ENCODE results near the gene MARK1. TPM values are rescaled to one million over a fixed set of nuclear protein-coding genes. Genes with fewer than 3 reads are reported as not detected.

MARK1 gene
- total and polyA plus RNA-seq, 2 of the 13 experiments (the other 11 are each of a cell fraction or from before 2014, with no cell fraction given): not detected

DNA sequence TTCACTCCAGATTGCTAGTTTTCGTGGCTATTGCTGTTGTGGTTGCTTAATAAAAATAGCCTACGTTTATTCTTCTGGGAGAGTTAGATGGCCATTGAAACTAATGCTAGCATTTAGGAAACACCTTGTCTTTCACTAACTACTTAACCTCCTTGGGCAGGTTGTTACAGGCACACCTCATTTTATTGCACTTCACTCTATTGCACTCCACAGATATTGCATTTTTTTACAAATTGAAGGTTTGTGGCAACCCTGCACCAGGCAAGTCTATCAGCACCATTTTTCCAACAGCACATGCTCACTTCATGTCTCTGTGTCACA is 11.3 kb upstream of the MARK1 start (continued):
- no peak for TF ChIP-seq GPBP1L1 (CRISPR knock-in tag; IDR thresholded peaks at IDR 0.05)

- in situ Hi-C loops (cut with HindIII; ENCODE audit: extremely low pct_ligation_motif_present, low pct_unique_long_range_greater_than_20kb): no loop called here
These were observed 6.2 kb upstream of the MARK1 start for GRCh38 chr1:220521778-220522177.

More at GRCh38 chr1:220521778-220522177, 6.2 kb upstream of the MARK1 start:
- Histone ChIP-seq H3K9ac (ENCODE audit: insufficient read depth, low read depth, low read length) (no peak overlapping the region), H3K4me1 (ENCODE audit: insufficient read depth, low read length) (no peaks in the 10 kb centered on the region), H3K4me2 (ENCODE audit: low read depth, low read length) (no peak overlapping the region), H2AFZ (ENCODE audit: low read length) (no peak overlapping the region), H3K4me3 (replicated peaks in 1 of 3; ENCODE audit: insufficient read depth in 1 of 3, low read depth in 2 of 3, low read length in 3 of 3) (no peak overlapping the region), H3K79me2 (ENCODE audit: insufficient read depth, low read length) (no peaks in the 10 kb centered on the region), H4K20me1 (ENCODE audit: insufficient read depth, low read length) (no peaks in the 10 kb centered on the region), H3K27me3 (ENCODE audit: control insufficient read depth in 1 of 2, insufficient read depth in 2 of 2, low read length in 2 of 2) (peaks cover 0 to 8% of the 10 kb centered on the region in 2 experiments; a peak in 2 of 5 replicates), H3K9me3 (ENCODE audit: low read length) (no peaks in the 10 kb centered on the region), H3K36me3 (replicated peaks in 1 of 2; ENCODE audit: control insufficient read depth in 1 of 2, insufficient read depth in 2 of 2, low read length in 2 of 2) (no peaks in the 10 kb centered on the region), H3K27ac (ENCODE audit: extremely low read length, insufficient read depth, low read length) (no peak overlapping the region)
- POLR2A ChIA-PET: no interaction called here
- CTCF ChIA-PET (ENCODE audit: low intra/inter-chr PET ratio, low total read pairs): no interaction called here
- ATAC-seq (no peak), DNase-seq (ENCODE audit: low spot score) (no peak), FAIRE-seq (no peak)
- intact Hi-C loops (cut with micrococcal nuclease; ENCODE audit: unreplicated experiment): no loop called here
- TF ChIP-seq, protein P1, sequence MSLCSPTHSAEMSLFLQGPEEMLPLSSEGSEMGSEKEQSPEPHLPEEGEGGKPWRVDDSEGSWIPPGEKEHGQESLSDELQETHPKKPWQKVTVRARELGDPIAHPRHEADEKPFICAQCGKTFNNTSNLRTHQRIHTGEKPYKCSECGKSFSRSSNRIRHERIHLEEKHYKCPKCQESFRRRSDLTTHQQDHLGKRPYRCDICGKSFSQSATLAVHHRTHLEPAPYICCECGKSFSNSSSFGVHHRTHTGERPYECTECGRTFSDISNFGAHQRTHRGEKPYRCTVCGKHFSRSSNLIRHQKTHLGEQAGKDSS (CRISPR knock-in tag; IDR thresholded peaks at IDR 0.05; ENCODE audit: borderline replicate concordance, low read depth): no peak
- TF ChIP-seq ZNF878 (CRISPR knock-in tag; IDR thresholded peaks at IDR 0.05): no peak
- TF ChIP-seq NFIB (CRISPR knock-in tag; IDR thresholded peaks at IDR 0.05; ENCODE audit: borderline replicate concordance): no peak
- TF ChIP-seq BHLHE40 (IDR thresholded peaks at IDR 0.05; ENCODE audit: low read length): no peak
- TF ChIP-seq, protein P2, sequence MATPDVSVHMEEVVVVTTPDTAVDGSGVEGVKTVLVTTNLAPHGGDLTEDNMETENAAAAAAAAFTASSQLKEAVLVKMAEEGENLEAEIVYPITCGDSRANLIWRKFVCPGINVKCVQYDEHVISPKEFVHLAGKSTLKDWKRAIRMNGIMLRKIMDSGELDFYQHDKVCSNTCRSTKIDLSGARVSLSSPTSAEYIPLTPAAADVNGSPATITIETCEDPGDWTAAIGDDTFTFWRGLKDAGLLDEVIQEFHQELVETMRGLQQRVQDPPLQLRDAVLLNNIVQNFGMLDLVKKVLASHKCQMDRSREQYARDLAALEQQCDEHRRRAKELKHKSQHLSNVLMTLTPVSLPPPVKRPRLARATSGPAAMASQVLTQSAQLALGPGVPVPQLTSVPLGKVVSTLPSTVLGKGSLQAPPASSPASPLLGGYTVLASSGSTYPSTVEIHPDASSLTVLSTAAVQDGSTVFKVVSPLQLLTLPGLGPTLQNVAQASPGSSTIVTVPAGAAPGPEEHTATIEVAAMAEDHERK (CRISPR knock-in tag; IDR thresholded peaks at IDR 0.05; ENCODE audit: low read depth): no peak
- no peak for TF ChIP-seq TARDBP (CRISPR knock-in tag; IDR thresholded peaks at IDR 0.05)
- TF ChIP-seq HHEX (CRISPR knock-in tag; IDR thresholded peaks at IDR 0.05): no peak
- TF ChIP-seq ERF (CRISPR knock-in tag; IDR thresholded peaks at IDR 0.05): no peak
- no peak for TF ChIP-seq ZNF619 (CRISPR knock-in tag; IDR thresholded peaks at IDR 0.05)
- TF ChIP-seq ZNF597 (CRISPR knock-in tag; IDR thresholded peaks at IDR 0.05): no peak
- TF ChIP-seq RORA (CRISPR knock-in tag; IDR thresholded peaks at IDR 0.05): no peak
- TF ChIP-seq HNRNPL (IDR thresholded peaks at IDR 0.05; ENCODE audit: low read depth, low read length): no peak
- TF ChIP-seq, protein P3, sequence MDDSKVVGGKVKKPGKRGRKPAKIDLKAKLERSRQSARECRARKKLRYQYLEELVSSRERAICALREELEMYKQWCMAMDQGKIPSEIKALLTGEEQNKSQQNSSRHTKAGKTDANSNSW (CRISPR knock-in tag; IDR thresholded peaks at IDR 0.05; ENCODE audit: borderline replicate concordance): no peak
- TF ChIP-seq CCDC6 (CRISPR knock-in tag; IDR thresholded peaks at IDR 0.05): no peak
- no peak for TF ChIP-seq ZNF670 (CRISPR knock-in tag; IDR thresholded peaks at IDR 0.05; ENCODE audit: borderline replicate concordance)
- TF ChIP-seq ELF4 (CRISPR knock-in tag; IDR thresholded peaks at IDR 0.05; ENCODE audit: borderline replicate concordance): no peak
- no peak for TF ChIP-seq SP1 (IDR thresholded peaks at IDR 0.05)
- TF ChIP-seq SP1 (CRISPR knock-in tag; IDR thresholded peaks at IDR 0.05): no peak
- TF ChIP-seq ZBTB7B (CRISPR knock-in tag; IDR thresholded peaks at IDR 0.05): no peak
- no peak for TF ChIP-seq ZNF558 (CRISPR knock-in tag; IDR thresholded peaks at IDR 0.05; ENCODE audit: borderline replicate concordance)
- TF ChIP-seq ZNF333 (CRISPR knock-in tag; IDR thresholded peaks at IDR 0.05; ENCODE audit: borderline replicate concordance): no peak
- no TSS peak for BruUV-seq (replicated peaks)
- 2% methylated on average over 1 of the region's 1 CpG for WGBS (ENCODE audit: low lambda C conversion rate)
